IPS-20b (cell line): Measurements from ENCODE around the gene CSPG4.
A peak's percentile ranks its signal among the peaks of the same experiment; 100 is the strongest.

Experiments used
- H3K27ac ChIP-seq: one replicate; pipeline ENCODE4 v1.5.1; 2013; ENCODE audit warnings: low read length
- H3K27me3 ChIP-seq: 2 replicates; pipeline ENCODE4 v1.6.1; 2013; ENCODE audit warnings: mild to moderate bottlenecking, low read length, inconsistent platforms; ENCODE audit not compliant: insufficient read depth
- H3K36me3 ChIP-seq: 2 replicates; pipeline ENCODE4 v1.6.1; 2013; ENCODE audit warnings: low read depth, mild to moderate bottlenecking, inconsistent platforms, low read length, moderate library complexity; ENCODE audit not compliant: insufficient read depth
- H3K4me1 ChIP-seq: 2 replicates; pipeline ENCODE4 v1.6.1; 2013; ENCODE audit warnings: mild to moderate bottlenecking, control low read depth, inconsistent platforms, low read length, moderate library complexity; ENCODE audit not compliant: insufficient read depth
- H3K4me3 ChIP-seq: 2 replicates; pipeline ENCODE4 v1.5.1; 2013; ENCODE audit warnings: mild to moderate bottlenecking, low read length, inconsistent platforms
- H3K9ac ChIP-seq: 2 replicates; pipeline ENCODE4 v1.6.1; 2013; ENCODE audit warnings: low read depth, mild to moderate bottlenecking, inconsistent platforms, low read length, moderate library complexity
- H3K9me3 ChIP-seq: 2 replicates; pipeline ENCODE4 v1.6.1; 2013; ENCODE audit warnings: mild to moderate bottlenecking, low read depth, low read length, inconsistent platforms; ENCODE audit not compliant: insufficient read depth

Gene CSPG4

GRCh38 chr15:75661100-75661755, 51.4 kb downstream of the CSPG4 start:
- Histone ChIP-seq H3K36me3 (peaks cover 29% of the 10 kb centered on the region), H3K27me3 (no peaks in the 10 kb centered on the region), H3K27ac (no peak overlapping the region), H3K9ac (no peak overlapping the region; the same call in 1 of the 2 replicates), H3K4me3 (no peak overlapping the region), H3K9me3 (no peaks in the 10 kb centered on the region), H3K4me1 (no peaks in the 10 kb centered on the region)

- Histone ChIP-seq H3K9me3 (no peaks in the 10 kb centered on the region), H3K4me3 (no peak overlapping the region), H3K36me3 (peaks cover 29% of the 10 kb centered on the region), H3K27me3 (no peaks in the 10 kb centered on the region), H3K9ac (no peak overlapping the region), H3K27ac (no peak overlapping the region), H3K4me1 (no peaks in the 10 kb centered on the region)
Measured at GRCh38 chr15:75659928-75660645, 52.6 kb downstream of the CSPG4 start.

- Histone ChIP-seq H3K27ac (no peak overlapping the region), H3K9me3 (no peaks in the 10 kb centered on the region), H3K27me3 (no peaks in the 10 kb centered on the region), H3K4me1 (no peaks in the 10 kb centered on the region), H3K9ac (no peak overlapping the region), H3K36me3 (peaks cover 29% of the 10 kb centered on the region), H3K4me3 (no peak overlapping the region)
Measured at GRCh38 chr15:75659141-75659771, 53.4 kb downstream of the CSPG4 start.

GRCh38 chr15:75656813-75657212, 55.8 kb downstream of the CSPG4 start:
- Histone ChIP-seq H3K4me1 (no peaks in the 10 kb centered on the region), H3K4me3 (no peak overlapping the region), H3K9ac (no peak overlapping the region), H3K9me3 (no peaks in the 10 kb centered on the region), H3K36me3 (peaks cover 32% of the 10 kb centered on the region), H3K27ac (no peak overlapping the region), H3K27me3 (no peaks in the 10 kb centered on the region)

GRCh38 chr15:75656331-75656730, 56.3 kb downstream of the CSPG4 start:
- Histone ChIP-seq H3K4me3 (no peak overlapping the region), H3K9me3 (no peaks in the 10 kb centered on the region), H3K27ac (no peak overlapping the region), H3K4me1 (peaks cover 2% of the 10 kb centered on the region; the same call in 1 of the 2 replicates), H3K9ac (no peak overlapping the region), H3K36me3 (peaks cover 32% of the 10 kb centered on the region), H3K27me3 (no peaks in the 10 kb centered on the region)

- H3K4me3 ChIP-seq, result no peak overlapping the region
- no peaks in the 10 kb centered on the region for H3K27me3 ChIP-seq
- H3K27ac ChIP-seq, result no peak overlapping the region
- H3K36me3 ChIP-seq, result peaks cover 35% of the 10 kb centered on the region
- H3K9me3 ChIP-seq, result no peaks in the 10 kb centered on the region
- H3K9ac ChIP-seq, result no peak overlapping the region
- H3K4me1 ChIP-seq, result peaks cover 5% of the 10 kb centered on the region; the same call in 1 of the 2 replicates
Measured at GRCh38 chr15:75655931-75656330, 56.7 kb downstream of the CSPG4 start.

- Histone ChIP-seq H3K27ac (no peak overlapping the region), H3K9me3 (no peaks in the 10 kb centered on the region), H3K9ac (no peak overlapping the region), H3K36me3 (peaks cover 42% of the 10 kb centered on the region), H3K4me1 (peaks cover 11% of the 10 kb centered on the region), H3K4me3 (no peak overlapping the region), H3K27me3 (no peaks in the 10 kb centered on the region)
Measured at GRCh38 chr15:75654201-75654907, 58.3 kb downstream of the CSPG4 start.

GRCh38 chr15:75653347-75653913, 59.2 kb downstream of the CSPG4 start:
- Histone ChIP-seq H3K27me3 (no peaks in the 10 kb centered on the region), H3K4me3 (no peak overlapping the region), H3K4me1 (peaks cover 17% of the 10 kb centered on the region), H3K27ac (no peak overlapping the region), H3K9me3 (no peaks in the 10 kb centered on the region), H3K9ac (no peak overlapping the region), H3K36me3 (peaks cover 39% of the 10 kb centered on the region)

- Histone ChIP-seq H3K27me3 (peaks cover 2% of the 10 kb centered on the region), H3K9me3 (no peaks in the 10 kb centered on the region), H3K27ac (no peak overlapping the region), H3K9ac (no peak overlapping the region), H3K4me3 (peak overlapping the region; percentile 16; the same call in 1 of the 2 replicates), H3K36me3 (peaks cover 26% of the 10 kb centered on the region), H3K4me1 (peaks cover 17% of the 10 kb centered on the region)
Measured at GRCh38 chr15:75651810-75652543, 60.7 kb downstream of the CSPG4 start.

- Histone ChIP-seq H3K27ac (no peak overlapping the region), H3K9ac (no peak overlapping the region), H3K9me3 (no peaks in the 10 kb centered on the region), H3K4me1 (peaks cover 17% of the 10 kb centered on the region), H3K27me3 (peaks cover 11% of the 10 kb centered on the region), H3K4me3 (peak overlapping the region; percentile 44; the same call in 1 of the 2 replicates), H3K36me3 (peaks cover 20% of the 10 kb centered on the region)
Measured at GRCh38 chr15:75650908-75651809, 61.5 kb downstream of the CSPG4 start.
